ENCODE measurements around the gene FAM162A.

- TF ChIP-seq CTCF (IDR thresholded peaks at IDR 0.05; ENCODE audit: extremely low read depth in 1 of 2, insufficient read depth in 1 of 2, low read depth in 1 of 2, low read length in 2 of 2) (no peak), JUN (IDR thresholded peaks at IDR 0.05; ENCODE audit: borderline replicate concordance, insufficient read depth, insufficient read length, low read depth) (no peak), MAX (IDR thresholded peaks at IDR 0.05; ENCODE audit: insufficient read depth, insufficient read length) (no peak), POLR2A (IDR thresholded peaks at IDR 0.05; ENCODE audit: low read depth, low read length) (no peak), EZH2 (IDR thresholded peaks at IDR 0.05; ENCODE audit: borderline replicate concordance, low read depth, low read length, severe bottlenecking) (no peak)
Measured at GRCh38 chr3:122456074-122456473, 72.1 kb downstream of the FAM162A start.

Measured in endothelial cell of umbilical vein (primary cell).